HUES6 (cell line): ENCODE measurements around the gene NSMCE1.

Experiments
- H3K27ac ChIP-seq: 2 replicates; pipeline ENCODE4 v1.7.0; 2013; ENCODE audit warnings: low read depth, mild to moderate bottlenecking, low read length, inconsistent platforms
- H3K27me3 ChIP-seq: 2 replicates; pipeline ENCODE4 v1.6.1; 2013; ENCODE audit warnings: low read length; ENCODE audit not compliant: control insufficient read depth, insufficient read depth
- H3K36me3 ChIP-seq: 2 replicates; pipeline ENCODE4 v1.6.1; 2013; ENCODE audit warnings: low read length; ENCODE audit not compliant: control insufficient read depth, insufficient read depth
- H3K4me1 ChIP-seq: 2 replicates; pipeline ENCODE4 v1.6.1; 2013; ENCODE audit warnings: low read length; ENCODE audit not compliant: control insufficient read depth, insufficient read depth
- H3K4me3 ChIP-seq: 2 replicates; pipeline ENCODE4 v1.5.1; 2013; ENCODE audit warnings: low read depth, low read length
- H3K9ac ChIP-seq: one replicate; pipeline ENCODE4 v1.6.1; 2013; ENCODE audit warnings: mild to moderate bottlenecking, low read length
- H3K9me3 ChIP-seq: 2 replicates; pipeline ENCODE4 v1.6.1; 2013; ENCODE audit warnings: low read depth, low read length; ENCODE audit not compliant: control insufficient read depth, insufficient read depth

Gene NSMCE1

GRCh38 chr16:27199235-27199586 lies 69.4 kb downstream of the NSMCE1 start:
- peaks cover 19% of the 10 kb centered on the region for H3K4me1 ChIP-seq
- H3K9me3 ChIP-seq: no peaks in the 10 kb centered on the region
- no peaks in the 10 kb centered on the region for H3K27me3 ChIP-seq
- no peak overlapping the region for H3K27ac ChIP-seq
- no peaks in the 10 kb centered on the region for H3K36me3 ChIP-seq
- H3K4me3 ChIP-seq: no peak overlapping the region
- no peak overlapping the region for H3K9ac ChIP-seq

- no peaks in the 10 kb centered on the region for H3K36me3 ChIP-seq
- H3K9ac ChIP-seq: no peak overlapping the region
- peaks cover 19% of the 10 kb centered on the region for H3K4me1 ChIP-seq
- H3K9me3 ChIP-seq: no peaks in the 10 kb centered on the region
- no peak overlapping the region for H3K27ac ChIP-seq
- no peak overlapping the region for H3K4me3 ChIP-seq
- H3K27me3 ChIP-seq: no peaks in the 10 kb centered on the region
These were observed 69.9 kb downstream of the NSMCE1 start for GRCh38 chr16:27198451-27199234.

- Histone ChIP-seq H3K9me3 (no peaks in the 10 kb centered on the region), H3K4me3 (no peak overlapping the region), H3K27ac (no peak overlapping the region), H3K27me3 (no peaks in the 10 kb centered on the region), H3K36me3 (no peaks in the 10 kb centered on the region), H3K4me1 (peaks cover 15% of the 10 kb centered on the region), H3K9ac (no peak overlapping the region)
These were observed 71.6 kb downstream of the NSMCE1 start for GRCh38 chr16:27197004-27197403.

- Histone ChIP-seq H3K27me3 (no peaks in the 10 kb centered on the region), H3K27ac (no peak overlapping the region), H3K9ac (no peak overlapping the region), H3K4me3 (no peak overlapping the region), H3K4me1 (peaks cover 15% of the 10 kb centered on the region), H3K36me3 (no peaks in the 10 kb centered on the region), H3K9me3 (no peaks in the 10 kb centered on the region)
These were observed 72.5 kb downstream of the NSMCE1 start for GRCh38 chr16:27195941-27196595.

GRCh38 chr16:27195076-27195741 lies 73.4 kb downstream of the NSMCE1 start:
- H3K27ac ChIP-seq: no peak overlapping the region
- no peak overlapping the region for H3K9ac ChIP-seq
- H3K36me3 ChIP-seq: no peaks in the 10 kb centered on the region
- H3K4me3 ChIP-seq: no peak overlapping the region
- no peaks in the 10 kb centered on the region for H3K9me3 ChIP-seq
- H3K27me3 ChIP-seq: no peaks in the 10 kb centered on the region
- peaks cover 15% of the 10 kb centered on the region for H3K4me1 ChIP-seq

GRCh38 chr16:27193300-27193990 lies 75.1 kb downstream of the NSMCE1 start:
- H3K27me3 ChIP-seq: no peaks in the 10 kb centered on the region
- H3K9ac ChIP-seq: no peak overlapping the region
- no peak overlapping the region for H3K27ac ChIP-seq
- no peak overlapping the region for H3K4me3 ChIP-seq
- no peaks in the 10 kb centered on the region for H3K36me3 ChIP-seq
- peaks cover 16% of the 10 kb centered on the region for H3K4me1 ChIP-seq
- no peaks in the 10 kb centered on the region for H3K9me3 ChIP-seq

- Histone ChIP-seq H3K4me1 (peaks cover 7% of the 10 kb centered on the region; the same call in 1 of the 2 replicates), H3K9me3 (no peaks in the 10 kb centered on the region), H3K27ac (no peak overlapping the region), H3K27me3 (no peaks in the 10 kb centered on the region), H3K36me3 (no peaks in the 10 kb centered on the region), H3K9ac (no peak overlapping the region), H3K4me3 (no peak overlapping the region)
These were observed 77.1 kb downstream of the NSMCE1 start for GRCh38 chr16:27191352-27191924.

GRCh38 chr16:27190316-27190871 lies 78.2 kb downstream of the NSMCE1 start:
- Histone ChIP-seq H3K9ac (no peak overlapping the region), H3K4me3 (no peak overlapping the region), H3K27me3 (no peaks in the 10 kb centered on the region), H3K9me3 (no peaks in the 10 kb centered on the region), H3K36me3 (no peaks in the 10 kb centered on the region), H3K27ac (no peak overlapping the region), H3K4me1 (peaks cover 7% of the 10 kb centered on the region; the same call in 1 of the 2 replicates)

GRCh38 chr16:27189335-27189972 lies 79.1 kb downstream of the NSMCE1 start:
- Histone ChIP-seq H3K36me3 (no peaks in the 10 kb centered on the region), H3K27ac (no peak overlapping the region), H3K27me3 (no peaks in the 10 kb centered on the region), H3K4me3 (no peak overlapping the region), H3K4me1 (peaks cover 7% of the 10 kb centered on the region; the same call in 1 of the 2 replicates), H3K9ac (no peak overlapping the region), H3K9me3 (no peaks in the 10 kb centered on the region)

GRCh38 chr16:27188633-27189032 lies 79.9 kb downstream of the NSMCE1 start:
- Histone ChIP-seq H3K9me3 (no peaks in the 10 kb centered on the region), H3K4me1 (peaks cover 7% of the 10 kb centered on the region; the same call in 1 of the 2 replicates), H3K4me3 (no peak overlapping the region), H3K27me3 (no peaks in the 10 kb centered on the region), H3K9ac (no peak overlapping the region), H3K36me3 (no peaks in the 10 kb centered on the region), H3K27ac (no peak overlapping the region)
